ENCODE results near the gene CAPG.

Gene CAPG

GRCh38 chr2:85400023-85400422 is 10.1 kb downstream of the CAPG start:
- Histone ChIP-seq H3K4me2 (ENCODE audit: low read length) (no peak overlapping the region), H3K4me3 (ENCODE audit: low read length) (no peak overlapping the region), H3K4me1 (ENCODE audit: control insufficient read depth, insufficient read depth, low read length) (peaks cover 4% of the 10 kb centered on the region), H3K9ac (ENCODE audit: low read depth, low read length) (no peak overlapping the region), H3K9me3 (replicated peaks; ENCODE audit: low read length) (no peaks in the 10 kb centered on the region), H3K36me3 (ENCODE audit: insufficient read depth, low read length) (no peaks in the 10 kb centered on the region), H3K27me3 (ENCODE audit: control insufficient read depth, insufficient read depth, low read length) (no peaks in the 10 kb centered on the region)

- Histone ChIP-seq H3K9me3 (replicated peaks; ENCODE audit: low read length) (no peaks in the 10 kb centered on the region), H3K36me3 (ENCODE audit: insufficient read depth, low read length) (no peaks in the 10 kb centered on the region)
Observed at GRCh38 chr2:85399183-85399455, 11.0 kb downstream of the CAPG start.

GRCh38 chr2:85398426-85399182 is 11.6 kb downstream of the CAPG start:
- H3K36me3 ChIP-seq (ENCODE audit: insufficient read depth, low read length): no peaks in the 10 kb centered on the region
- peaks cover 11% of the 10 kb centered on the region for H3K4me1 ChIP-seq (ENCODE audit: control insufficient read depth, insufficient read depth, low read length)
- no peaks in the 10 kb centered on the region for H3K27me3 ChIP-seq (ENCODE audit: control insufficient read depth, insufficient read depth, low read length)
- no peak overlapping the region for H3K4me3 ChIP-seq (ENCODE audit: low read length)
- H3K9me3 ChIP-seq (replicated peaks; ENCODE audit: low read length): no peaks in the 10 kb centered on the region
- H3K9ac ChIP-seq (ENCODE audit: low read depth, low read length): no peak overlapping the region
- H3K4me2 ChIP-seq (ENCODE audit: low read length): no peak overlapping the region

More at GRCh38 chr2:85399183-85399455, 11.0 kb downstream of the CAPG start:
- no peak overlapping the region for H3K4me2 ChIP-seq (ENCODE audit: low read length)
- peaks cover 5% of the 10 kb centered on the region for H3K4me1 ChIP-seq (ENCODE audit: control insufficient read depth, insufficient read depth, low read length)
- no peak overlapping the region for H3K9ac ChIP-seq (ENCODE audit: low read depth, low read length)
- H3K4me3 ChIP-seq (ENCODE audit: low read length): no peak overlapping the region
- H3K27me3 ChIP-seq (ENCODE audit: control insufficient read depth, insufficient read depth, low read length): no peaks in the 10 kb centered on the region

GRCh38 chr2:85397925-85398331 is 12.2 kb downstream of the CAPG start:
- Histone ChIP-seq H3K9ac (ENCODE audit: low read depth, low read length) (no peak overlapping the region), H3K4me2 (ENCODE audit: low read length) (no peak overlapping the region), H3K36me3 (ENCODE audit: insufficient read depth, low read length) (no peaks in the 10 kb centered on the region), H3K4me1 (ENCODE audit: control insufficient read depth, insufficient read depth, low read length) (peaks cover 11% of the 10 kb centered on the region), H3K27me3 (ENCODE audit: control insufficient read depth, insufficient read depth, low read length) (no peaks in the 10 kb centered on the region), H3K9me3 (replicated peaks; ENCODE audit: low read length) (no peaks in the 10 kb centered on the region), H3K4me3 (ENCODE audit: low read length) (no peak overlapping the region)

- Histone ChIP-seq H3K4me2 (ENCODE audit: low read length) (no peak overlapping the region), H3K4me3 (ENCODE audit: low read length) (no peak overlapping the region), H3K9me3 (replicated peaks; ENCODE audit: low read length) (no peaks in the 10 kb centered on the region), H3K27me3 (ENCODE audit: control insufficient read depth, insufficient read depth, low read length) (no peaks in the 10 kb centered on the region), H3K36me3 (ENCODE audit: insufficient read depth, low read length) (no peaks in the 10 kb centered on the region), H3K9ac (ENCODE audit: low read depth, low read length) (no peak overlapping the region), H3K4me1 (ENCODE audit: control insufficient read depth, insufficient read depth, low read length) (peaks cover 11% of the 10 kb centered on the region)
Observed at GRCh38 chr2:85396531-85397470, 13.4 kb downstream of the CAPG start.

- H3K27me3 ChIP-seq (ENCODE audit: control insufficient read depth, insufficient read depth, low read length): no peaks in the 10 kb centered on the region
- H3K4me3 ChIP-seq (ENCODE audit: low read length): no peak overlapping the region
- peaks cover 1% of the 10 kb centered on the region for H3K36me3 ChIP-seq (ENCODE audit: insufficient read depth, low read length)
- no peak overlapping the region for H3K9ac ChIP-seq (ENCODE audit: low read depth, low read length)
- no peaks in the 10 kb centered on the region for H3K9me3 ChIP-seq (replicated peaks; ENCODE audit: low read length)
- H3K4me1 ChIP-seq (ENCODE audit: control insufficient read depth, insufficient read depth, low read length): peaks cover 11% of the 10 kb centered on the region
- no peak overlapping the region for H3K4me2 ChIP-seq (ENCODE audit: low read length)
Observed at GRCh38 chr2:85395912-85396475, 14.2 kb downstream of the CAPG start.

- Histone ChIP-seq H3K4me1 (ENCODE audit: control insufficient read depth, insufficient read depth, low read length) (peaks cover 11% of the 10 kb centered on the region), H3K9me3 (replicated peaks; ENCODE audit: low read length) (no peaks in the 10 kb centered on the region), H3K4me2 (ENCODE audit: low read length) (no peak overlapping the region), H3K27me3 (ENCODE audit: control insufficient read depth, insufficient read depth, low read length) (no peaks in the 10 kb centered on the region), H3K36me3 (ENCODE audit: insufficient read depth, low read length) (peaks cover 11% of the 10 kb centered on the region), H3K9ac (ENCODE audit: low read depth, low read length) (no peak overlapping the region), H3K4me3 (ENCODE audit: low read length) (no peak overlapping the region)
Observed at GRCh38 chr2:85394976-85395375, 15.2 kb downstream of the CAPG start.

- H3K4me3 ChIP-seq (ENCODE audit: low read length): no peak overlapping the region
- H3K36me3 ChIP-seq (ENCODE audit: insufficient read depth, low read length): peaks cover 11% of the 10 kb centered on the region
- no peak overlapping the region for H3K9ac ChIP-seq (ENCODE audit: low read depth, low read length)
- H3K4me2 ChIP-seq (ENCODE audit: low read length): no peak overlapping the region
- peaks cover 11% of the 10 kb centered on the region for H3K4me1 ChIP-seq (ENCODE audit: control insufficient read depth, insufficient read depth, low read length)
- no peaks in the 10 kb centered on the region for H3K9me3 ChIP-seq (replicated peaks; ENCODE audit: low read length)
- H3K27me3 ChIP-seq (ENCODE audit: control insufficient read depth, insufficient read depth, low read length): no peaks in the 10 kb centered on the region
Observed at GRCh38 chr2:85394261-85394681, 15.9 kb downstream of the CAPG start.

GRCh38 chr2:85393836-85394235 is 16.3 kb downstream of the CAPG start:
- Histone ChIP-seq H3K9me3 (replicated peaks; ENCODE audit: low read length) (no peaks in the 10 kb centered on the region), H3K9ac (ENCODE audit: low read depth, low read length) (no peak overlapping the region), H3K36me3 (ENCODE audit: insufficient read depth, low read length) (peaks cover 15% of the 10 kb centered on the region), H3K4me1 (ENCODE audit: control insufficient read depth, insufficient read depth, low read length) (peaks cover 11% of the 10 kb centered on the region), H3K27me3 (ENCODE audit: control insufficient read depth, insufficient read depth, low read length) (no peaks in the 10 kb centered on the region), H3K4me2 (ENCODE audit: low read length) (no peak overlapping the region), H3K4me3 (ENCODE audit: low read length) (no peak overlapping the region)

- H3K4me1 ChIP-seq (ENCODE audit: control insufficient read depth, insufficient read depth, low read length): peaks cover 11% of the 10 kb centered on the region
- H3K9me3 ChIP-seq (replicated peaks; ENCODE audit: low read length): no peaks in the 10 kb centered on the region
- no peak overlapping the region for H3K4me3 ChIP-seq (ENCODE audit: low read length)
- H3K36me3 ChIP-seq (ENCODE audit: insufficient read depth, low read length): peaks cover 24% of the 10 kb centered on the region
- H3K9ac ChIP-seq (ENCODE audit: low read depth, low read length): no peak overlapping the region
- H3K27me3 ChIP-seq (ENCODE audit: control insufficient read depth, insufficient read depth, low read length): no peaks in the 10 kb centered on the region
- H3K4me2 ChIP-seq (ENCODE audit: low read length): no peak overlapping the region
Observed at GRCh38 chr2:85390941-85391669, 19.1 kb downstream of the CAPG start.

- Histone ChIP-seq H3K4me2 (ENCODE audit: low read length) (no peak overlapping the region), H3K9ac (ENCODE audit: low read depth, low read length) (no peak overlapping the region), H3K4me3 (ENCODE audit: low read length) (no peak overlapping the region), H3K4me1 (ENCODE audit: control insufficient read depth, insufficient read depth, low read length) (peaks cover 5% of the 10 kb centered on the region), H3K27me3 (ENCODE audit: control insufficient read depth, insufficient read depth, low read length) (no peaks in the 10 kb centered on the region), H3K36me3 (ENCODE audit: insufficient read depth, low read length) (peaks cover 31% of the 10 kb centered on the region), H3K9me3 (replicated peaks; ENCODE audit: low read length) (no peaks in the 10 kb centered on the region)
Observed at GRCh38 chr2:85388878-85389538, 21.2 kb downstream of the CAPG start.
